Keratinocyte (primary cell): ENCODE data around the gene CNTRL. TPM values are rescaled to one million over a fixed set of nuclear protein-coding genes. Genes with fewer than 3 reads are reported as not detected.
A peak's percentile ranks its signal among the peaks of the same experiment; 100 is the strongest.

Source experiments
- DNase-seq: peaks from one replicate; pipeline ENCODE4 v3.0.0-alpha.2; 2011; ENCODE audit warnings: low read depth, missing footprints, low spot score
- FAIRE-seq: peaks from 2 replicates; lab custom pipeline; 2011; peaks lifted over from hg19 to GRCh38; lab: Jason Lieb, UNC
- H2AFZ ChIP-seq: 2 replicates; pipeline ENCODE4 v1.6.0; 2012; ENCODE audit warnings: low read length, control low read depth, inconsistent platforms; ENCODE audit not compliant: control insufficient read depth
- H3K27ac ChIP-seq: 2 replicates; pipeline ENCODE4 v1.5.1; 2011; ENCODE audit warnings: low read length; ENCODE audit not compliant: control insufficient read depth, insufficient read depth
- H3K27me3 ChIP-seq: 3 replicates; pipeline ENCODE4 v1.6.0; 2011; ENCODE audit warnings: low read length; ENCODE audit not compliant: control insufficient read depth, insufficient read depth; ENCODE audit errors: extremely low read depth
- H3K36me3 ChIP-seq, 2 experiments: 2 replicates in 1 of 2; 3 replicates in 1 of 2; pipeline ENCODE4 v1.5.1; 2011; ENCODE audit warnings: low read length in 2 of 2, mild to moderate bottlenecking in 1 of 2; ENCODE audit not compliant: control insufficient read depth in 2 of 2, insufficient read depth in 2 of 2; ENCODE audit errors: extremely low read depth in 1 of 2
- H3K4me1 ChIP-seq: 3 replicates; pipeline ENCODE4 v1.5.1; 2011; ENCODE audit warnings: low read length; ENCODE audit not compliant: control insufficient read depth, insufficient read depth; ENCODE audit errors: extremely low read depth
- H3K4me2 ChIP-seq: 3 replicates; pipeline ENCODE4 v1.6.0; 2011; ENCODE audit warnings: low read depth, low read length; ENCODE audit not compliant: control insufficient read depth, insufficient read depth; ENCODE audit errors: extremely low read depth
- H3K4me3 ChIP-seq, 3 experiments: fragments of 200-600 bp in 1 of 3; sonication (generic) in 1 of 3; 2 replicates in 2 of 3; 3 replicates in 1 of 3; pipeline ENCODE4 v1.5.1; 2011 to 2016; ENCODE audit warnings: low read length in 3 of 3, mild to moderate bottlenecking in 3 of 3, control low read depth in 2 of 3, inconsistent platforms in 1 of 3, low read depth in 1 of 3, mixed read lengths in 1 of 3, mixed run types in 1 of 3, moderate library complexity in 1 of 3; ENCODE audit not compliant: control insufficient read depth in 2 of 3, insufficient read depth in 2 of 3; ENCODE audit errors: extremely low read depth in 1 of 3
- H3K79me2 ChIP-seq: 2 replicates; pipeline ENCODE4 v1.6.0; 2012; ENCODE audit warnings: low read length; ENCODE audit not compliant: control insufficient read depth, insufficient read depth
- H3K9ac ChIP-seq: 3 replicates; pipeline ENCODE4 v1.6.0; 2011; ENCODE audit warnings: low read length; ENCODE audit not compliant: control insufficient read depth, insufficient read depth; ENCODE audit errors: extremely low read depth
- H3K9me1 ChIP-seq: 3 replicates; pipeline ENCODE4 v1.6.0; 2011; ENCODE audit warnings: low read length; ENCODE audit not compliant: control insufficient read depth, insufficient read depth; ENCODE audit errors: extremely low read depth
- H3K9me3 ChIP-seq: 2 replicates; pipeline ENCODE4 v1.5.1; 2012; ENCODE audit warnings: low read depth, low read length; ENCODE audit not compliant: control insufficient read depth
- H4K20me1 ChIP-seq: 3 replicates; pipeline ENCODE4 v1.6.0; 2011; ENCODE audit warnings: low read length; ENCODE audit not compliant: control insufficient read depth, insufficient read depth; ENCODE audit errors: extremely low read depth
- EZH2 ChIP-seq: IDR thresholded peaks from one replicate; pipeline ENCODE4 v1.6.1; 2012; ENCODE audit warnings: inconsistent platforms, mild to moderate bottlenecking, low read length, moderate library complexity
- dilution Hi-C: fragments of 300-500 bp; cut with MboI; formaldehyde crosslinking; loops from one replicate; pipeline ENCODE4 v1.7.0; 2020; ENCODE audit warnings: low sequenced_read_pairs; ENCODE audit not compliant: extremely low pct_ligation_motif_present
- polyA plus RNA-seq, 5 experiments: library from polyadenylated mRNA; depleted of rRNA in 3 of 5; stranded (reverse) in 3 of 5; stranded (forward) in 1 of 5; unstranded in 1 of 5; fragments of >200 nt; gene quantifications; 1 replicate in 1 of 5; 2 replicates in 3 of 5; 3 replicates in 1 of 5; pipeline versions ENCODE4 v1.2.1 to v1.2.3, GENCODE V29; 2011 to 2012; ENCODE audit warnings: missing spikeins in 2 of 5, low read depth in 1 of 5, low replicate concordance in 1 of 5
- TF ChIP-seq, protein P1 (sequence below), 3 experiments: IDR thresholded peaks in 1 of 3; conservative IDR thresholded peaks in 1 of 3; optimal IDR thresholded peaks in 1 of 3; 2 replicates in 2 of 3; 3 replicates in 1 of 3; pipeline versions ENCODE3 to v1.5.1; 2011; ENCODE audit warnings: low read length in 3 of 3, mild to moderate bottlenecking in 3 of 3, moderate library complexity in 2 of 3, control low read depth in 1 of 3, inconsistent platforms in 1 of 3; ENCODE audit not compliant: insufficient read depth in 2 of 3; ENCODE audit errors: extremely low read depth in 1 of 3

The CNTRL gene
- polyA plus RNA-seq, 1 donor (not counting 4 experiments of a cell fraction or from before 2014, with no cell fraction given) = 5.3 TPM

DNA sequence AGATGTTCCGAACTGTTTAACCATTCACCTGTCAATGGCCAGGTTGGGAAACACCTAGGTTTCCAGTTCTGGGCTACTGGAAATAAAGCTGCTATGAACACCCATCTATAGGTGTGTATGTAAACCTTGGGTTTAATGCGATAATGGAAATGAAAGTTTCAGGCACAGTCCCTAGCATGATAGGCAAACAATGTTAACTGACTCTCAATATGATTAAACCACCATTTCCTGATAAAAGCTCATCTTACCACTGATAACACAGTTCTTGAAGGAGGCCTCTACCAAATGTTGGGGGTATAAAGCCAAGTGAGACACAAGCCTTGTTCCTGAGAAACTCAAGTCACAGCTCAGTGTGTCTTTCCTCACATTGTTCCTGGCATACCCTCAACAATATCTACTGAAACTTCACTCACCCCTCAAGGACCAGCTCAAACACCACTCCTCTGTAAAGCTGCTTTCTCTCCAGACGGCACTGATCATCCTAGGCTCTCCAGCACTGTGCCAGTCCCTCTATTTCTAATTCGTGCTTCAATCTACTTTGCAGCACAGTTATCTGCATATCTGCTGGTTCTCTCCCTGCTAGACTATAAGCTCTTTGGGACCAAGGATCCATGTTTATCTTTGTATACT, 111.1 kb downstream of the CNTRL start:
- no peaks in the 10 kb centered on the region for H3K9me3 ChIP-seq
- DNase-seq (no peak), FAIRE-seq (no peak)
- no peak overlapping the region for H3K4me3 ChIP-seq
- peaks cover 16 to 25% of the 10 kb centered on the region in 2 experiments for H3K36me3 ChIP-seq
- H2AFZ ChIP-seq = no peak overlapping the region
- H3K79me2 ChIP-seq = peaks cover 77% of the 10 kb centered on the region
- no peaks in the 10 kb centered on the region for H3K27me3 ChIP-seq
- H3K4me2 ChIP-seq = no peak overlapping the region
- peaks cover 9% of the 10 kb centered on the region for H3K4me1 ChIP-seq
- H3K9ac ChIP-seq = no peak overlapping the region
- no peaks in the 10 kb centered on the region for H3K9me1 ChIP-seq
- no peaks in the 10 kb centered on the region for H4K20me1 ChIP-seq
- no peak for TF ChIP-seq EZH2
- TF ChIP-seq, protein P1, sequence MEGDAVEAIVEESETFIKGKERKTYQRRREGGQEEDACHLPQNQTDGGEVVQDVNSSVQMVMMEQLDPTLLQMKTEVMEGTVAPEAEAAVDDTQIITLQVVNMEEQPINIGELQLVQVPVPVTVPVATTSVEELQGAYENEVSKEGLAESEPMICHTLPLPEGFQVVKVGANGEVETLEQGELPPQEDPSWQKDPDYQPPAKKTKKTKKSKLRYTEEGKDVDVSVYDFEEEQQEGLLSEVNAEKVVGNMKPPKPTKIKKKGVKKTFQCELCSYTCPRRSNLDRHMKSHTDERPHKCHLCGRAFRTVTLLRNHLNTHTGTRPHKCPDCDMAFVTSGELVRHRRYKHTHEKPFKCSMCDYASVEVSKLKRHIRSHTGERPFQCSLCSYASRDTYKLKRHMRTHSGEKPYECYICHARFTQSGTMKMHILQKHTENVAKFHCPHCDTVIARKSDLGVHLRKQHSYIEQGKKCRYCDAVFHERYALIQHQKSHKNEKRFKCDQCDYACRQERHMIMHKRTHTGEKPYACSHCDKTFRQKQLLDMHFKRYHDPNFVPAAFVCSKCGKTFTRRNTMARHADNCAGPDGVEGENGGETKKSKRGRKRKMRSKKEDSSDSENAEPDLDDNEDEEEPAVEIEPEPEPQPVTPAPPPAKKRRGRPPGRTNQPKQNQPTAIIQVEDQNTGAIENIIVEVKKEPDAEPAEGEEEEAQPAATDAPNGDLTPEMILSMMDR (optimal IDR thresholded peaks at IDR 0.05 in 1 of 3, IDR thresholded peaks at IDR 0.05 in 1 of 3, conservative IDR thresholded peaks at IDR 0.05 in 1 of 3; ENCODE audit: extremely low read depth in 1 of 3, insufficient read depth in 2 of 3, low read length in 3 of 3) = no peak
- dilution Hi-C loops = no loop called here
- H3K27ac ChIP-seq = no peak overlapping the region

DNA sequence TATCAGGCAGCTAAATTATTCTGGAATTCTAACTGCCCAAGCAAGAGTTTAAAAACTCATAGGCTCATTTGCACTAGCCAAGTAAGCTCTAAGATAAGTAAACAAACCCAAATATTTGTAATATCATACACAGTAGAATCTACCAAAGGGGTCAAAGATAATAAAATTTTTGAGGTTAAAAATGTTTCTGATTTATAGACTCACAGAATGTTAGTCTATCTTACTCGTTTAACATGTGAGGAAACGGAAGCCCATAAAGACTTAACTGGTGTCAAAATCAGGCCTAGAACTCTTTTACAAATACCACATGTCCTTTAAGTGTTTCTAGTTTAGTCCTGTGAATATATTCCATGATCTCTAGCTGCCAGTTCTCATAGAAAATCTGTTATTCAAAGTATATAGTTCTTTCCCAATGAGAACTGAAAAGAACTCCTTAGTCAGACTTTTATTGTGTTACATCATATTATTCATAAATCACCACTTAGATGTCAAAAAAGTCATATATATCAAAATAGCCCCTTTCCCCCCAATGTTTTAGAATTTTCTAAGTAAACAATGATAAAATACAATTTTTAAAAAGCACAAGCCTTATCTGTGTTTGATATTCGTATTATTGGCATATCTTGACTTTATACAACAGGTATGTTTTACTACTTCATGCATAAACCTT, 113.0 kb downstream of the CNTRL start:
- H2AFZ ChIP-seq = no peak overlapping the region
- H3K4me1 ChIP-seq = peaks cover 14% of the 10 kb centered on the region
- H3K9me1 ChIP-seq = no peaks in the 10 kb centered on the region
- H3K4me3 ChIP-seq = no peak overlapping the region
- TF ChIP-seq EZH2 = no peak
- TF ChIP-seq, protein P1 (optimal IDR thresholded peaks at IDR 0.05 in 1 of 3, IDR thresholded peaks at IDR 0.05 in 1 of 3, conservative IDR thresholded peaks at IDR 0.05 in 1 of 3; ENCODE audit: extremely low read depth in 1 of 3, insufficient read depth in 2 of 3, low read length in 3 of 3) = no peak
- FAIRE-seq (no peak), DNase-seq (no peak)
- peaks cover 10 to 16% of the 10 kb centered on the region in 2 experiments for H3K36me3 ChIP-seq
- H3K27me3 ChIP-seq = no peaks in the 10 kb centered on the region
- H3K27ac ChIP-seq = peak overlapping the region; percentile 36
- no peak overlapping the region for H3K9ac ChIP-seq
- H3K9me3 ChIP-seq = no peaks in the 10 kb centered on the region
- H3K4me2 ChIP-seq = no peak overlapping the region
- H4K20me1 ChIP-seq = no peaks in the 10 kb centered on the region
- peaks cover 90% of the 10 kb centered on the region for H3K79me2 ChIP-seq
- dilution Hi-C loops = no loop called here
